Astrocyte of the hippocampus (primary cell): ENCODE results near the gene GOT1.

Source experiments
- DNase-seq: peaks from one replicate; pipeline ENCODE4 v3.0.0; 2011; ENCODE audit warnings: low read depth, low spot score

GOT1 gene

DNA sequence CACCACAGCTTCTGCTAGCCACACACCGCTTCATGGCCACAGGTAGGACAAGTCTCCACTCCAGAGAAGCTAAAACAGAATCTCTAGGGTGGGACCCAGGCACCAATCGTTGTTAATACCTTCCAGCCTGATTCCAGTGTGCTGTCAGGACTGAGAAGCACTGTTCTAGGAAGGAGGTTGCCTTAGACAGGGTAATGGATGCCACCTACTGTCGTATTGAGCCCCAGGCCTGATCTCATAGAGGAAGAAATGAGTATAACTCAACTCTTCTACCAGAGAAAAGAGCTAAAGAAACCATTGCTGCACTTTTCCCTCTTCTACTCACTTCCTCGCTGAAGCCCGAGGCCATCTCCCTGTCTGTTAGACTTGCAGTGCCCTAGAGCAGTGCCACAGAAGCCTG lies 69.5 kb downstream of the GOT1 start:
- DNase-seq: no peak

DNA sequence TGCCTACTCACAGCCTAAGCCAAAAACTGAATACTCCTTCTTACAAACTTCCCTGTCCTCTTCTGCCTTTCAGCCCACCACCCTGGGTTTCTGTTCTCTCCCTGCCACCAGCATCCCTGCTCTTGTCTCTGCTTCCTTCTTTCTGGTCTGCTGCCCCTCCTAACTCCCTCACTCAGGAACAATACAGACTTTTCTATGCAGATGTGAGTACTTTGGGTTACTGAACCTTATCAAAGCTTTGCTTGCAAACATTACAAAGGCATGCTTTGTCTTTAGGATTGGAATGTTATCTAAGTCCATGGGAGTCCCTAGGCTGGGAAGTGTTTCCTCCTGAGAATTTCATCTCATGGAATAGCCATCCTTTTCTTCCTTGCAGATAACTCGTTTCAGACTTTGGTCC lies 72.3 kb downstream of the GOT1 start:
- DNase-seq: no peak

DNA sequence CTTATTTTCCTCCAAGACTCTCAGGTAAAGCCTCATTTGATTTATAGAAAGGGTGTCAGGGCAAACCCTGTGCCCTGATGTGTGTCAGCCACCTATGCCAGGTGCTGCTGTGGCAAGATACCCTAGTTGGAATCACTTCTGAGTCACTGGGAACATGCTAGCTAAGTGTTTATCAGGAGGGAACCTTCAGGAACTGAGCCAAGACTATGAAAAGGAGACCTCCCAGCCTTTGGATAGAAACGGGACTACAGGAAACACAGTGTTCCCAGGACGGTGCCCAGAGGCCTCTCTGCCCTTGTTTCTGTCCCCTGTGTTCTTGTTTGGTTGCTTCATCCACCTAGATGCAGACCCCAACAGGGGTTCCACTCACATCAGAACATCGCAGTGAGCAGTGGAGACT lies 72.7 kb downstream of the GOT1 start:
- DNase-seq: no peak

DNA sequence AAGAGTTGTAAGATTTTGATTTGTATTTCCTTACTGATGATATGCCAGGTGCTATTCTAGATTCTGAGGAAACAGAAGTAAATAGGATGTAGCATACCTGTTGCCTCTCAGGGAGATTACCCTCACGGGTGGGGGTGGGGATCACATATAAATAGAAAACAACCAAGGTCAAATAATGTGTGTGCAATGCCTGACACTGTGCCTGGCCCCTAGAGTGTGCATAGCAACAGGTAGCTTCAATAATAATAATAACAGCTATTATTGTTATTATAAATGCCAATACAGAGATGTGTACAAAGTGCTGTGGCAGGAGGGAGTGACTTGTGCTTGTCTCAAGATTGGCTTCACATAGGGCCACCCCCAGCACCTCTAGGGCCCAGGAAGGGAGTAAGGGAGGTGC lies 77.2 kb downstream of the GOT1 start:
- no peak for DNase-seq

DNA sequence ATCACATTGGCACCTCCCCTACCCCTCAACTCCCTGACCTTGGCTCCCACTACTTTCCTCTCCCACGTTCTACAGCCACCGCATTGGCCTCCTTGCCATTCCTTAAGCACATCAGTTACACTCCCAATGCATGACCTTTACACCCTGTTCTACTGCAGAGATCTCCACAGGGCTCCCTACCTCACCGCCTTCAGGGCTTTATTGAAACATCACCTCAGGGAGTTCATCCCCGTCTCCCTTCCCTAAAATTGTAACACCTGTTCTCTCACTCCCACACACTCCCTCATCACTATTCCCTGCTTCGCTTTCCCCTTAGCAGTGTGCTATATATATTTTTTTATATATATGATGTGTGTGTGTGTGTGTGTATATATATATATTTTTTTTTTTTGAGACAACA lies 82.8 kb downstream of the GOT1 start:
- DNase-seq: no peak
